ENCODE measurements around the gene ST6GALNAC5.

ST6GALNAC5 gene

DNA sequence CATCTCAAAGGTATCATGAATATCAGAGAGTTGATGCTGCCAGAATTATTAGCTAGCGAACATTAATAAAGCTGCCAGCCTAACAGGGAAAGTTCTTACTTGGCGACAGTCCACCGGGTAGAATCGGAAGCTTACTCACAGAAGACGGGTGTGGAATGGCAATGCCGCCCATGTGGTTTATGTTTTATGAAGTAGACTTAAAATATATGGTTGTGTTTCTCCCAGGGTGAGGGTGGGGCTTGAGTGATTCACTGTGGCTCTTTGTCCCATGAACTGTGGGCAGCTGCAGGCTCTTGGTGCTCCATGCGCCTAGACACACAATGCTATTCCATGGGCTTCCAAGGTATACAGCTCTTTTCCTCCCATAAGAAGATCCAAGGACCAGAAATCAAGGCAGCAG is 189.2 kb downstream of the ST6GALNAC5 start:
- no peak for DNase-seq

DNA sequence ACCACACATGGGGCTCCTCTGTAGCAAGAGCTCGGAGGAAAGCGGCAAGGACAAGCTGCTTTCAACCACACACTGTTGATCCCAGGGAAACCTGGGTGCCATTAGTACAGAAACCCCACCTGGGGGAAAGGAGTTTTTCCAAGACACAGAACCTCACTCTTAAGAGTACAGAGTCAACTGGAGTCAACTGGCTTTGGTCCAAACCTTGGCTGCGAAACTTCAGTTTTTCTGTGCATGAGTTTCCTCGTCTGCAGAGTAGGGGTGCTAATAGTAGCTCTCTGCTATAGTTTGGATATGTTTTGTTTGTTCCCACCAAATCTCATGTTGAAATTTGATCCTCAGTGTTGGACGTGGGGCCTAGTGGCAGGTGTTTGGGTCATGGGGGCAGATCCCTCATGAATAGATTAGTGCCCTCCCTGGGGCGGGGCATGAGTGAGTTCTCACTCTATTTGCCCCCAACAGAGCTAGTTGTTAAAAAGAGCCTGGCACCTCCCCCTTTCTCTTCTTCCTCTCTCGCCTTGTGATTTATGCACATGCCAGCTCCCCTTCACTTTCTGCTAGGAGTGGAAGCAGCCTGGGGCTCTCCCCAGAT is 190.8 kb downstream of the ST6GALNAC5 start:
- DNase-seq = no peak

DNA sequence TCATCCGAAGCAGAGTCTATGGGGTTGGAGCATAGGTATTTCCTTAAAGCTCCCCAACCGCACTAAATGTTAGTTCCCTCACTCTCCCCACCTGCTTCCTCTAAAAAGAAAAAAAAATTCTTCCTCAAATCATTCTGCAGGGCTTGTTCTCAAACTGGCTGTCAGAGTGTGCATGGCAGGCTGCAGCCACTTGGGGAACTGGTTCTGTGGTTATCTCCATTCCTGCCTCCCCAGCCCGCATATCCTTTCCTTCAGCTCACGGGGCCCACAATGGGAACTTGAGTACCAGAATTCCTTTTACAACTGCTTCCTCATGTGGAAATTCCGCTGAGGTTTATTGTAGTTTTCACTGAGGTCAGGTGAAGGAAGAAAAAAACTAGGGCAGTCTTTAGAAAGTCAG is 192.7 kb downstream of the ST6GALNAC5 start:
- no peak for DNase-seq

DNA sequence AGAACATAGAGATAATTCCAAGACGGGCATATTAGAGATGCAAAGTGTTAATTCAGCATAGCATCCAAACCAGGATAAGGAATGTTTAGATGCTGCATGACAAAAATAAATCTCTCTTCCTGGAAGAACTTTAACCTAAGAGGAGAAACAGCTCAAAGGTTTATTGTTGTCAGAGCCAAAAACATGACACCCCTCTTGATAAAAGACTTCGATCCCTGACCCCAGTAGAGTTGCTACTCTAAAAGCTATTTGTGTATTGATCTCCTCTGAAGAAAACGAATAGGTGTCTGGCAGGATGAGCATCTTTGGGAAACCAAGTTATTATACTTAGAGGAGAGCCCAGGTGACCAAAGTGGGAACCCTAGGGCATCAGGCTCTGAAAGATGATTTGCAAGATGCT is 193.9 kb downstream of the ST6GALNAC5 start:
- DNase-seq = no peak

DNA sequence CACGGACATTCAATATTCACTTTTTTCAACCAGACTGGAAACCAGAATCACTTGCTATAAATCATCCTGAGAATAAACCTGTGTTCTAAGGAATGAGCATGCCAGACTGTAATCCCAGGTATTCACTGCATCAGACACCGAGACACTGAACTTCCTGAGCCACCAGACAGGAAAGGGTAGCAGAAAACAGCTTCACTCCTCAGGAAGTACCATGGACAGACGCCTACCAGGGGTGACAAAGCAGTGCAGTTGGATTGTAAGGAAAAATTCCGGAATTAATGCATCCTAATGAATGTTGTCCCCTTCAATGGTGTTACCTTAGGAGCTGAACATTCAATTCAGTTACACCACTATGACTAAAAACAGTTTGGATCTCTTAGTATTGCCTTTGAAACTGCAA is 195.8 kb downstream of the ST6GALNAC5 start:
- no peak for DNase-seq

DNA sequence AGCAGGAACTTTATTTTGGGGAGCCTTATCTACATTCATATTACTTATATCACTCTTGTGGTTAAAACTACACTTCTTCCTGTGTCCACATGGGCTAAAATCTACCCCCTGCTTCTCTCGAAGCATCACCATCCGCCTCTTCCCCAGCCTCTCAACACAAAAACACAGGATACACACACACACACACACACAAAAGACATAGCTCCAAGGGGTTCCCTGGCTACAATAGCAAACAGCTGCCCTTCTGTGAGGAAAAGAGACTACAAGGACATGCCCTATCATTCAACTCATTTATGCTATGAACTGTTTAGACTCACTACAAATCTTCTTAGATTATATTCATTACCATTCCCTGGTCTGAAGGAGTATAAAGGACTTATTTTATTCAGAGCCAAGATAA is 197.0 kb downstream of the ST6GALNAC5 start:
- DNase-seq = no peak

DNA sequence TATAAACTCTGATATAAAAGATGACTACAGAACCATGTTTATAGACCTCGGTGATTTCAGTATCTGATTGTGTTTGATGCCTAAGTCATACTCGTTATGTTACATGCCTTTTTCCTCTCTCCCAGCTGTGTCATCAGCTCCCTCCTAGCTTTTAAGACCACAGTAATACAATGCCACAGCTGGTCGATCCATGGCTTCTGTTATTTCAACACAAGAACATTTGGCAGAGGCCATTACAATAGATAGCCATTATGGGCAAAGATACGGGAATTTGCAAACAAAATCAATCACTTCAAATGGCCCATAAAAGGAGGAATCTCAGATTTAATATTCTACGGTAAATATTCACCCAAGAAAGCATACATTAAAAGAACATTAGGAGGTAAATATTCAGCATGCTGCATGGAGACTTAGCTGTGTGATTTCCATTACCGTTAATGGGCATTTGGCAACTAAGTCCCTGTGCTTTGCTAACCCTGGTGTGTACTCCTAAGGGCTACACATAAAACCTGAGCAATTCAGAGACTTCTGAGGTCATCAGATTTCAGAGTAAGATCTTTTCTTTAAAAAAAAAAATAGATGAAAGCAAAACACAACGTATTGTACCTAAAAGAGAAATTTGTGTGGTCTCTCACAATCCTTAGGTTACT is 198.5 kb downstream of the ST6GALNAC5 start:
- DNase-seq = no peak

DNA sequence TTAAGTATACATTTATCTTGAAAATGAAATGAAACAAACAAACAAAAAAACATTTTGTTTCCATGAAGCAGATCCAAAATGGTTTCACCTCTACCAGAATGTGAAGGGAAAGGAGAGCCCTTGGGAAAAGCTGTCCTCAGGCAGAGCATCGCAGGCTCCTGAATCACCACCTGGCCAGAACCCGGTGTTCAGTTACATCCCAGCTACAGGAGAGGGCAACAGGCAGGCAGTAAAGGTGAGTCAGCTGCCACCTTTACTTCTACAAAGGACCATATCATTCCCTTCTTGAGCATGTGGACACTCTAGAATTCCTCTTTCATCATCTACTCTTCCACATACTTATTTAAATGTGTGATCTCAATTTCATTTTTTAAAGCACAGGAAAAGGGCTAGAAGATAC is 200.7 kb downstream of the ST6GALNAC5 start:
- DNase-seq = no peak

DNA sequence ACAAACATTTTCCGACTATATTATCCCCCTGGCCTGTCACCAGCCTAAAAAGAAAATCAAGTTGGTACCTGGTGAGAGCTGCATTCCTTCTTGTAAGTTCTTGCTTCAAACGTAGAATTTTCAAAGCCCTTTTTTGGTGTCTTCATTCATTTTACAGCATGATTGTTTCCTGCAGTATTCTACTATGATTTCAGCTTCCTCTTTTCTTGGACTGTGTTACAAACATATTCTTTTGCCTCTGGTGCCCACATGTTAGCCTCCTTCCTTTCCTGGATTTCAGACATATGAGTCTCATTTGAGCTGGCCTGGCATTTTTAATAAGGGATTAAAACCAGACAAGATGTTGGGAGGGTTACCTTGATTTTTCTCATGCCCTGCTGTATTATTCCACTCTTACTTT is 209.5 kb downstream of the ST6GALNAC5 start:
- no peak for DNase-seq

DNA sequence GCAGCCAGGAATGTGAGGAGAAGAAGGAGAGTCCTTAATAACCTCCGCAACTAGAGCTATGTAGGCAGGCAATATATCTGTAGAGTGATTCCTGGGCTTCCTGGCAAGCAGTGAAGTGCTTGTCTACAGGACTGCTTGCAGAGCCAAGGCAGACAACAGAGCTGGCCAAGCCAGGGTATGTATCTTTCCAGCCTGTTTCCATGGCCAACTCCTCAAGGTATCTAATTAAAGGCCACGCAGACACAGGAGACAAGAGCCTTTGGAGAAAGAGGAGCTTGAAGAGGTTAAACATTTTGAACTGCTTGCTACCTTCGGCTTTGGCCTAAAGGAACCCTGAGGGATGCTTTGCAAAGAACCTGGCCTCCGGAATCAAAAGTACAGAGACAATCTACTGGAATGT is 214.6 kb downstream of the ST6GALNAC5 start:
- no peak for DNase-seq

DNA sequence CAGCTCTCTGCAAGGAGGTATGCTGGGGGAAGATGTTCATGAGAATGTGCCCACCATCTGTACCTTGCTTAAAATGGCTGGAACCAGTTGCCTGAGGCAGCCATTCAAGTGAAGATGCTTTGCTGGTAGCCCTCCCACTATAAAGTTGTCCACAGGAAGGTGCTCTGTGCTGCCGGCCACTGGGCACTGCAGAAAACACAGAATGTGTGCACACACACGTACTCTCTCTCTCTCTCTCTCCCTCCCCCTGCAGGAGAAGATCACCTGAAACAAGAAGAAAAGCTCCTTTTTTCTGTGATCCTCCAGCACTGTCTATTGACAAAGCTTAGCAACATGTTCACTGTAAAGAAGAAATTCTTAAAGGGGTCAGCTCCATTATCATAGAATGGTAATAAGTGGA is 217.2 kb downstream of the ST6GALNAC5 start:
- no peak for DNase-seq

DNA sequence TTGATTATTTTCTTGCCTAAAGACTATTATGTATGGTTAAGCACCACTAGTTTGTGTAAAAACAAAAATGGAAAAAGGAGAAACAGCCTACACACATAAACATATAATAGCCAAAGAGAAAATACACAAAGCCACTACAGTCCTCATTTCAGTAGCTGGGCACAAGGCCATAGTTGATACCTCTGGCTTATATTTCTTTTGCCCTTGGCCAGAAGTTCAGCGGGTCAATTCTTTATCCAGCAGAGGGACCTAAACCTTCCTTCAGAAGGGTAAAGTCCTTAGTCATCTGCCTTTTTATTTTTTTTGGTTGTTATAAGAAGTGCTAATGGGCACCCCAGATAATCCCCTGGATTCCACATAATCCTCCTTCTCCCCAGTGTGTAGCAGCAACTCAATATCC is 217.8 kb downstream of the ST6GALNAC5 start:
- DNase-seq = no peak

DNA sequence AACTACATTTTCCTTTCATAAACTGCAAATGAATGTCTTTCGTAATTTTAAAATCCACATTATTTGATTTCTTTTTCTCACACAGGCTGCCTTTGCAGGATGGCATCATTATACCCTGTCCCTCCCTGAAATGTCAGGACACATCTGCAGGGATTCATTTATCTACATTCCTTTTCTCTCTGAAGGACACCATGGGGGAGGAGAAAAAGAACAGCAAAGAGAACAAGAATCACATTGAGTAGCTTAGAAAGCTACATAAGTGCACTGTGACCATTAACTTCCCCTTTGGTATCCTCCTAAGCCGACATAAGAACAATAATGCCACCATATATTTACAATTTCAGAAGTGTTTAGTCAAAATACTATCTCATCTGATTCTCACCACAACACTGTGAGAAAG is 222.5 kb downstream of the ST6GALNAC5 start:
- no peak for DNase-seq

DNA sequence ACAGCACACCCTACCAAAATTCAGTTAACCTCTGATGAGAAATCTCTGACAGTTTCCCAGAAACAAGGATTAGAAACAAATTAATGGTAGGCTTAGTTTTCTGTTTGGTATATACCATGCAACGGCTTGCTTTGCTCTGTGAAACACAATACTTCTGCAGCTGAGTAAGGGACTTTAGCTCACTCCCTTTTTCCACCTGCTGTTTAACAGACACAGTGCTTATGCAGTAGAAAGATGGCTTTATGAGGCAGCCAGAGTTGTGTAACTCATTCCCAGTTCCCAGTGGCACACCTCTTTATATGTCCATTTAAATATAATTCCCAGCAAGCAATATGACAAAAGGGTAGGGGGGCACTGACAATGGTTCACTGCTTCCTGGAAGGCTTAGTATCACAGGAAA is 228.0 kb downstream of the ST6GALNAC5 start:
- no peak for DNase-seq

DNA sequence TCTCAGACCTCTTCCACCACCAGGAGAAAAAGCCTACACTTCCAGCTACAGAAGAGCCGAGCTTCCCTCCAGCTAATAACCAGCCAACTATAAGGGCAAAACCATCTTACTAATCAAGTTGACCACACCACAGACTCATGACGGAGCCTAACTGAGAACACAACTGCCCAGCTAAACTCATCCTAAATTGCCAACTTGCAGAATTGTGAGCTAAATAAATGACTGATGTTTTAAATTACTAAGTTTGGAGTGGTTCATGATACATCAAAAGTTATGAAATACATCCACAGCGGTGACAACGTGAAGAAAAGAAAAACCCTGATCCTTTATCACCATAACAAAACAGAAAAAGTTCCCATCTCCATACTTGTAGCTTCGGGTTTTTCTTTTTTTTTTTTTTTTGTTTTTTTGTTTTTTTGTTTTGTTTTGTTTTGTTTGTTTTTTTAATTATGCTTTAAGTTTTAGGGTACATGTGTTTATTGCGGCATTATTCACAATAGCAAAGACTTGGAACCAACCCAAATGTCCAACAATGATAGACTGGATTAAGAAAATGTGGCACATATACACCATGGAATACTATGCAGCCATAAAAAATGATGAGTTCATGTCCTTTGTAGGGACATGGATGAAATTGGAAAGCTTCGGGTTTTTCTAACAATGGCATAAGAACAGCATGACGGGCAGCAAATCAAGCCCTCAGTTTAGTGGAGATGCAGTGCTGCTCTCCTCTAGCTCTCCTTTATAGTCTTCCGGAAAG is 229.4 kb downstream of the ST6GALNAC5 start:
- DNase-seq = no peak

DNA sequence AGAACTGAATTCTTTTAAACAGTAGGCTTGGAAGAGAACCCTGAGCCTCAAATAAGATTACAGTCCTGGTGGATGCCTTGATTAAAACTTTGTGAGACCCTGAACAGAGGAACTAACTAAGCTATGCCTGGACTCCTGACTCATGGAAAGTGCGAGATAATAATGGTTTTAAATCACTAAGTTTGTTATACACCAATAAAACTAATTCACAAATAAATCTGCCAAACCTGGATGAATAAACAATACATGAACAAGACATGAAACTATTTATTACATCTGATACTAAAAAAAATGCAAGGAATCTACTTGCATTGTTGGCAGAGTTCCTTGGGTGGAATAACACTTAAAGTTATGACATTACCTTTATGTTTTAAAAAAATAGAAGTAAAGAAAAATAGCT is 233.6 kb downstream of the ST6GALNAC5 start:
- DNase-seq = no peak

DNA sequence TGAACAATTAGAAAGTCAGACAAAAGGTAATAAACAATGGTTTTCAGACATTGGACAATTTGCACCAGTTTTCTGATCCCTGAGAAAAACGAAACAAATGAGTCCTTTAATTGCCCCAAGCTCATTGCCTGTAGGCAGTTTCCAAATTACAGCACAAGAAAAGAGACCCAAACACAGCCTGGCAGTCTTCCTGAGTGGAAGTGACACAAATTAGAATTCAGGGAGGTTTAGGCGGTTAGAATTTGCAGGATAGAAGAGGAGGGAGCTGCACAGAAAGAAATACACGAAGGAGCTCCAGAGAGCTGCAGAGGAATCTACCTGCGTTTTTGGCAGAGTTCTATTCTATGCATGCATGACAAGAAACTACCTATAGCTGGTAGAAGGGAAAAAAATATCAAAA is 236.2 kb downstream of the ST6GALNAC5 start:
- DNase-seq = no peak

DNA sequence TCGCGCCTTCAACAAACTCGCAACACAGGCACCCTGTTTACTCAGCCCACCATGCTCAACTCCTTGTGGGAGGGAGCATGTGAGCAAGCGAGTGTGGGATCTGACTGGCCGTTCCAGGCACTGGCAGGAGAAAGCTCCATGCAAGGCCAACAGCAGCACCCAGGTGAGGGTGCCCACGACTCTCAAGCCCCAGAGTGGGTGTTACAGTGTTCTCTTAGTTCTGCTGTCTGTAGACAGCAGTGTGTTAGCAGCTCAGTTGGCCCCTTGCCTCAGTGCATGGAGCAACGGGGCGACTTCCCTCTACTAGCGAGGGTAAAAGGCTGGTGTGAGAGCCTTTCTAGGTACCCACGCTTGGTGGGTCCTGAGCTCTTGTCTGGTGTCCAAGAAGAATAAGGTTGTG is 237.4 kb downstream of the ST6GALNAC5 start:
- no peak for DNase-seq
